Measurements from ENCODE around the gene ANGPTL8. TPM values are rescaled to one million over a fixed set of nuclear protein-coding genes. Genes with fewer than 3 reads are reported as not detected.

ANGPTL8 gene
- total and polyA plus RNA-seq, 2 of the 13 experiments (the other 11 are each of a cell fraction or from before 2014, with no cell fraction given): 27.3 to 243 TPM

GRCh38 chr19:11242864-11243797, 3.7 kb downstream of the ANGPTL8 start (continued):
- TF ChIP-seq AFF4 (CRISPR knock-in tag; IDR thresholded peaks at IDR 0.05) (no peak), PAXIP1 (CRISPR knock-in tag; conservative IDR thresholded peaks at IDR 0.05) (peak; percentile 29; the same call in 1 of the 2 replicates), TARDBP (CRISPR knock-in tag; IDR thresholded peaks at IDR 0.05) (peak; percentile 54; the same call in 1 of the 2 replicates), SP4 (CRISPR knock-in tag; IDR thresholded peaks at IDR 0.05) (peak; percentile 77), ZNF777 (CRISPR knock-in tag; IDR thresholded peaks at IDR 0.05) (peak; percentile 83), SRF (IDR thresholded peaks at IDR 0.05; ENCODE audit: low read depth, low read length) (no peak), PAWR (CRISPR knock-in tag; IDR thresholded peaks at IDR 0.05; ENCODE audit: borderline replicate concordance) (no peak), MED1 (CRISPR knock-in tag; IDR thresholded peaks at IDR 0.05) (no peak), PATZ1 (CRISPR knock-in tag; IDR thresholded peaks at IDR 0.05) (0 out of 2 replicates have a peak, but pooled peaks have one; percentile 37), TMF1 (CRISPR knock-in tag; IDR thresholded peaks at IDR 0.05; ENCODE audit: low read depth) (no peak), ZBTB34 (CRISPR knock-in tag; IDR thresholded peaks at IDR 0.05) (no peak), TRIM24 (CRISPR knock-in tag; IDR thresholded peaks at IDR 0.05) (no peak), ATF7-NPFF (CRISPR knock-in tag; IDR thresholded peaks at IDR 0.05; ENCODE audit: low read depth) (peak; percentile 52), ZNF264 (CRISPR knock-in tag; IDR thresholded peaks at IDR 0.05) (0 out of 2 replicates have a peak, but pooled peaks have one; percentile 29), CHD2 (IDR thresholded peaks at IDR 0.05; ENCODE audit: low read depth, low read length) (no peak), REPIN1 (CRISPR knock-in tag; IDR thresholded peaks at IDR 0.05; ENCODE audit: borderline replicate concordance, low read depth) (peak; percentile 61; the same call in 1 of the 2 replicates), ZNF296 (CRISPR knock-in tag; conservative IDR thresholded peaks at IDR 0.05) (no peak), SIN3B (IDR thresholded peaks at IDR 0.05; ENCODE audit: low read length) (no peak)

All from HepG2 (cell line).